GM19467 (cell line): ENCODE results near the gene DIP2C.
"Not testable (repeated sequence)": the region's sequence is repeated elsewhere in the genome, so short reads cannot be mapped to it uniquely, and the experiment has no call there.

Experiments used
- ATAC-seq: cut with Tn5 transposase; IDR thresholded peaks from one replicate; pipeline ENCODE4 v1.9.1; 2021; ENCODE audit warnings: mild to moderate bottlenecking, moderate library complexity; ENCODE audit not compliant: unreplicated experiment

DIP2C gene

DNA sequence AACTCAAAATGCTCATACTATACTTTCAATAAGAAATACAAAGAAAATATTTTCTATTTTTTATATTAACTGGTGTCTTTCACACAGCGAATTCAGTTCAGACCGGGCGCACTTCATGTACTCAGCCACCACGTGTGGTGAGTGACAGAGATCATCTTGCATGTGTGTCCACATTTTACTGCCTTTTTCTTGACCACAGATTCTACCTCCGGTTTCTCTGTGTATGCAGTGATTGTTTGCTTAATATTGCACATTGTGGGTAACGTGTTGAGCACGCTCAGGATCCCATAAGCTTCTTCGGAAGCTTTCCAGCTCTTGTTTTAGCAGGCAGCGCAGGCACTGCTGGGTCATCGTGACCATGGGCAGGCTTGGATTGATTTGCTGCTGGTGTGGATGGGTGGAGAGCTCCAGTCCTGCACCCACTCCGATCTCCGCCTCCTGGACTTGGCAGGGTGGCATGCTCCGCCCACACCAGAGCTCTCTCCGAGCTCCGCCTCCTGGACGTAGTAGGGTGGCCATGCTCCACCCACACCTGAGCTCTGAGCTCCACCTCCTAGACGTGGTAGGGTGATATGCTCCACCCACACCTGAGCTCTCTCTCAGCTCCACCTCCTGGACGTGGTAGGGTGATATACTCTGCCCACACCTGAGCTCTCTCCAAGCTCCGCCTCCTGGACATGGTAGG, 253.3 kb downstream of the DIP2C start:
- ATAC-seq: no peak

DNA sequence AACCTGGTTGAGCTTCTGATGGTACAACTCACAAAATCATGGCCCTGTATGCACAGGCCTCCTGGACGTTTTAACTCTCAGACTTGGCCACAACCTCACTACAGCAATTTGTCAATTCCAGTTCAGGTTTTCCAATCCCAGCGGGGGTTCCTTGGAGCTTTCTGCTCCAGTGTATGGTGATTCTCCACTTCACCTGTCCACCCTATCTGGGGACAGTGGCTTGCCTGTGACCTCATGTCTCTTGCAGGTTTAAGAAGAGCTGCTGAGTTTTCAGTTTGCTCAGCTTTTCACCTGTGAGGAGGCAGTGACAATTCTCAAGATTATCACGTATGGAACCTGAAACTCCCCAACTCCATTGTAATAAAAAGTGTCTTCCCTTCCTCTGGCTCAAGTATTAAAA, 254.1 kb downstream of the DIP2C start:
- ATAC-seq: no peak

DNA sequence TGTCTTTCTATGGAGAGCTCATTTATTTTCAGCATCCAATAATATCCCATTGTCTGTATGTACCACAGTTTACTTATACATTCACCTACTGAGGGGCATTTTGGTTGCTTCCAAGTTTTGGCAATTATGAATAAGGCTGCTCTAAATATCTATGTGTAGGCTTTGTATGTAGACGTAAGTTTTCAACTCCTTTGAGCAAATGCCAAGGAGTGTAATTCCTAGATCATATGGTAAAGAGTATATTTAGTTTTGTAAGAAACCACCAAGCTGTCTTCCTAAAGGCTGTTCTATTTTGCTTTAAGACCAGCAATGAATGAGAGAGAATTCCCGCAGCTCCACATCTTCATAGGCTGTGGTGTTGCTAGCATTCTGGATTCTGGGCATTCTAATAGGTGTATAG, 259.8 kb downstream of the DIP2C start:
- no peak for ATAC-seq

DNA sequence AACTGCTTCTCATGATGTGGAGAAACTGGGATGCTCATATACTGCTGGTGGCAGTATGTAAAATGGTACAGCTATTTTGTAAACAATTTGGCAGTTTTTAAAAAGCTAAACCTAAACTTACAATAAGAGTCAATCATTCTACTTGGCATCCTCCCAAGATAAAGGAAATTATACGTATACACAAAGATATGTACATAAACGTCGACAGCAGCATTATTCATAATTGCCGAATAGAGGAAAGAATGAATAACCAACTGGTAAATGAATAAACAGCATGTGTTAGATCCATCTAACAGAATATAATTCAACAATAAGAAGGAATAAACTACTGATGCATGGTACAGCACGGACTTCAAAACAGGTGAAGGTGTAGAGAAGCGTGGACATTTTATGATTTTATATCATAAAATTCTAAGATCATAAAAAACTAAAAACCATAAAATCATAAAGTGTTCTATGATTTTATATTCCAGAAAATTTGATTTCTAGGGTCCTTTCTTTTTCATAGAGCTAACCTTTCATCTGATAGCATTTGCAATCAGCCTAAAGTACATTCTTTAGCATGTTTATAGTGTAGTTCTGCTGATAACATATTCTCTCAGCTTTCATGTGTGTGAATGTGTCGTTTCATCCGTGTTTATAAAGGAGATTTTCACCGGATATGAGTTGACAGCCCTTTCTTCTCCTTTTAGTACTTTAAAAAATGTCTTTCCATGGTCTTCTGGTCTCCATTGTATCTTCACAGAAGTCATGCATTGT, 261.5 kb downstream of the DIP2C start:
- no peak for ATAC-seq

DNA sequence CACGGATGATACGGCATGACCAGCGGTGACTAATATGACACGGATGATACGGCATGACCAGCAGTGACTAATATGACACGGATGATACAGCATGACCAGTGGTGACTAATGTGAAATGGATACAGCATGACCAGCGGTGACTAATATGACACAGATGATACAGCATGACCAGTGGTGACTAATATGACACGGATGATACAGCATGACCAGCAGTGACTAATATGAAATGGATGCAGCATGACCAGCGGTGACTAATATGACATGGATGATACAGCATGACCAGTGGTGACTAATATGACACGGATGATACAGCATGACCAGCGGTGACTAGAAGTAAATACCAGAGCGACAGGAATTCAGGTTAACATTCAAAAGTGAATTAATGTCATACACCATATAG, 264.1 kb downstream of the DIP2C start:
- not testable (repeated sequence) for ATAC-seq

DNA sequence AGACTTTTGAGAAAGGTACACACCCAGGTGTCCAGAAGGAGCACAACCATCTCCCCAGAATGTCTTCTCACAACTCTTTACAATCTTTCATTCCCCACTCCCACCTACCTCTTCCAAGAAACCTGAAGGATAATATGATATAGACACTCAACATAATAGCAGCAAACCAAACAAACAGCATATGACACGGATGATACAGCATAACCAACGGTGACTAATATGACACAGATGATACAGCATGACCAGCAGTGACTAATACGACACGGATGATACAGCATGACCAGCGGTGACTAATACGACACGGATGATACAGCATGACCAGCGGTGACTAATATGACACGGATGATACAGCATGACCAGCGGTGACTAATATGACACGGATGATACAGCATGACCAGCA, 264.7 kb downstream of the DIP2C start:
- not testable (repeated sequence) for ATAC-seq

DNA sequence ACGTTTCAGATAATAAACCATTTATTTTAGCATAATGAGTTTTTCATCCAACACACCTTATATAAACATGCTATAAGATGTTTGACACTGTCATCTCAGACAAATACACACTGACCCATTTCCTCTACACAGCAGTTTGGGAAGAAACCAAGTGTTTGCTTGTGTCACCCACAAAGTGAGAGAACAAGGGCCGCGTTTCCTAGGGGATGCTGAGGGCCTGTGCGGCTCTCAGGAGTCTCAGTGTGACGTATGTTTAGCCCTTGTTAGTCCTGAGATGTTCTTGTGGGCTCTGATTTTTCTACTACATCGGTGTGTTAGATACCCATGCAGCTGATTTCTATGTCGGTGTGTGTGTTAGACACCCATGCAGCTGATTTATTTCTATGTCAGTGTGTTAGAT, 266.3 kb downstream of the DIP2C start:
- no peak for ATAC-seq

DNA sequence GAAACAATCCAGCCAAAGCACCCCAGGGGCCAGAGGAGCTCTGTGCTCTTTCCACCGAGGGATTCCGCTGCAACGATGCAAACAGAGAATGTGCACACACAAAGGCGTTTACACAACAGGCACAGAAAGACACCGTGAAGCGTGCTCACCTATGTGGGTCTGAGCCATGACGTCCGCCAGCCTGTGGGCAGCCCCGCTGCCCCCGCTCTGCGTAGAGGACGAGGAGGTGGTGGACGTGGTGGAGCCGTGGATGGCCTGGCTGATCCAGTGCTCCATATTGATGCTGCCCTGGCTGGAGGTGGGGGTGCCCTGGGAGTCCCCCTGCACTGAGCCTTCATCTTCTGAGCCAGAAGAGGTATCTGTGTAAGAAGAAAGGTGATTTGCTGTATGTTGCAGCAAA, 266.8 kb downstream of the DIP2C start:
- no peak for ATAC-seq

DNA sequence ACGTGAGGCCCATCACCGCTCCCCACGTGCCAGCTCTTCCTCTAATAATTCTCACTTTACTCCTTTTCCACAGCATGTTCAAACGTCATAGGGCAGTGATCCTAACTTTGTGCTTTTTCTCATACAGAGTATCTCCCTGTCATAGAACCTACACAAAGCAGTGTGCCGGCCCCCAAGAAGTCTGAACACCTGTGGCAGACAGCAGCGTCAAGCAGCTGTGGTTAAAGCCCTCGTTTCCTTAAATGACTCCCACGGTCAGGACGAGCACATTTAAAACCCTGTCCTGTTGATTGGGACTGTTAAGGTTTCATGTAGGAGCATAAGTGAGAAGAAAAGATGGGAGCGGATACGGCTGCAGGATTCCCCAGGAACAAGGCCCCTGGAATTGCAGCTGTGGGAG, 267.2 kb downstream of the DIP2C start:
- no peak for ATAC-seq

DNA sequence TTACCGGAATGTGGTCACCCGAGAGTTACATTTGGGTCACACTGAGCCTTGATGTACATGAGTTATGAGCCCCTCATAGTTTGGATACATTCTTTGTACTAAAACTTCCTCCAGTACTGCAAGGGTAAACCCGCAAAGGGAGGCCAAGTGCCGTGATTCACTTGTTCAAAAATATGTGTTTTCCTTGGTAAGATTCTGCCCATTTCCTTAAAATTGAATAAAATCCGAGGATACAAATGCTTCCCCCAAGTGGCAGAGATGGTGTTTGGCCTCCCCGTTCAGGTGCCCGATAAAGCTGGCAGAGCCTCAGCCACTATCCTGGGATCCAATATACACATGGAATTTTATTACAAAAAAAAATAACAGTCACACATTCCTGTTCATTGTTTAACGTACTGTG, 268.3 kb downstream of the DIP2C start:
- no peak for ATAC-seq

DNA sequence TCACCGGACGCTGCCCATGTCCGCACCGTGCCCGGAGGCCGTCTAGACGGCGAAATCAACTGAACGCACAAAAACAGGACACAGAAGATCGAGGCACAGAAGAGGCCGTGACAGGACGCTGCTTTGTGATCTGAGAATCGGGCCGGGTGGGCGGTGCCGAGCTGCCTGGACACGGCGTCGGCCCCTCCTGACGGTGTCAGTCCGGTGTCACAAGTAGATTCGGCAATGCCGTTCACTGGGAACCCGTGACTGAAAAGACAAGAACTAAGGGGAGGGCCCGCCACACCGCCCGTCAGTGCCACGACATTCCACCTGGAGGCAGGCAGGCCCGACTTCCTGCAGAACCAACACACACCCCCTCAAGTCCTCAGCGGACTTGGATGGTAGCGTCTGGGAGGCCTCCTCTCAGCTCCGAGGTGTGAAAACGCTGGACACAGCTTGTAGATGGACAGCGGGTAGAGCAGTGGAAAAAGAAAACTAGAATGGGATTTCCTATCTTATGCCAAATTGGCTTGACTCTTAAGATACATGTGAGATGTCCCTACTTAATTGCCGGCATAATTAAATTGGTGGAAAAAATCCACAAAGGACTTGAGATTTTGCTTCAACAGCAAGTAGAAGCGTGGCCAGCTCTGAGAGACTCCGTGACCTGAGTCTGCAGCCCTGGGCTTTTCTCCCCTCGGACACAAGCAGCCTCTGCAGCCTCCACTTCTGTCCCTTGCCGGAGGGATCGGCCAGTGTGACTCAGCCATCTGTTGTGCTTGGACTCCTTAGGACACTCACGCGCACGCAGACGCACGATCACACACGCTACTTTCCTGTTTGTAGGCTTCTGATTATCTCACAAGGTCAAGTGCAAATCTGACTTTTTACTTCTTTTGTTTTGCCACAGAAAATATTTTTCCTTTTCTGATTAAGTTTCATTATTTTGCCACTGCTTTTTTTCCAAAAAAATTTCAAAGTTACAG, 269.0 kb downstream of the DIP2C start:
- no peak for ATAC-seq

DNA sequence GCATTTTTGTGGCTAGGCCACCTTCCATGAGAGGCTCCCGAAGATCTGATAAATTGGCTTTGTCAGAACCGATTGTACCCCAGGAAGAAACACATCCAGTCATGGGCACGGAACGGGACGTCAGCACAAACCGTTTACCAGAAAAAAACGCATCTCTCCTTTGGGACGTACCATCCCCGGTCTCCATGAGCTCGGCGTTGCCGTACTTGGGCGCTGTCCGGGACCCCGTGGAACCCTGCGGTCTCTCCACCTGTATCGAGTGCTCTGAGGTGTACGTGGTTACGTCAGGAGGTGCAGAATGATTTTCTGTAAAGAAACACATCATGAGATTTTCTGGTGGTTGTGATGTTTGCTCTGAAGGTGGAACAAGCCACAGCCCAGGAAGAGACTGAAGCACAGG, 270.6 kb downstream of the DIP2C start:
- ATAC-seq: no peak

DNA sequence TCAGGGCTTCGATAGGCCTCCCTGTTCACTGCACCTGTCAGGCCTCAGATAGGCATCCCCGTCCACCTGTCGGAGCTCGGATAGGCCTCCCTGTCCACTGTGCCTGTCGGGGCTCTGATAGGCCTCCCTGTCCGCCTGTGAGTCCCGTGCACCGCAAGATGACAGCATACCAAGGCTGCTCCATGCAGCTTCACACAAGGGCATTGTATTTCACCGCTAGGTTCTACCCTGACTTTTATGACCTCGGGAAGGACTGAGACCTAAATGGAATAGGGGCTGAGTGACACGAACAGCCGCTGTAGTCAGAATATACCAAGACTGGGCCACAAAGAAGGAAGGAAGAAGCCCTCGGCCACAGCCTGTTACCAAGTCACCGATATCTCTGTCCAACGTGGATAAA, 271.2 kb downstream of the DIP2C start:
- no peak for ATAC-seq

DNA sequence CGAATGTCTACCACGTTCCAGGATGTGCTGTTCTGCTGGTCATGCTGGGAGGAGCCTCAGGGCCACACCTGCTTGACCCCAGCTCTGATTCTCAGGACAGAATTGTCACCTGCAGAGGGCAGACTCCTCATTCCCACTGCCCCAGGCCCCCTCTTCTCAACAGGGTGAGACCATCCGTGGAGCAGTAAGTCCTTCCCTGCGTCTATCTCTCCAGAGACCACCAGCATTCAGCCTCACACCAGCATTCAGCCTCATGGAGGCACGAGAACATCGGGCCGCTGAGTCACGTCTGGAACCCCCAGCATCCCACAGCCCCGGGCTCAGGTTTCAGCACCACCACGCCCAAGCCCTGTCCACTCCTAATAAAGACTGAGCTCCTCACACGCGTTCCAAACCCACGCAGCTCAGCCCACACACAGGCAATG, 273.4 kb downstream of the DIP2C start:
- ATAC-seq: no peak

DNA sequence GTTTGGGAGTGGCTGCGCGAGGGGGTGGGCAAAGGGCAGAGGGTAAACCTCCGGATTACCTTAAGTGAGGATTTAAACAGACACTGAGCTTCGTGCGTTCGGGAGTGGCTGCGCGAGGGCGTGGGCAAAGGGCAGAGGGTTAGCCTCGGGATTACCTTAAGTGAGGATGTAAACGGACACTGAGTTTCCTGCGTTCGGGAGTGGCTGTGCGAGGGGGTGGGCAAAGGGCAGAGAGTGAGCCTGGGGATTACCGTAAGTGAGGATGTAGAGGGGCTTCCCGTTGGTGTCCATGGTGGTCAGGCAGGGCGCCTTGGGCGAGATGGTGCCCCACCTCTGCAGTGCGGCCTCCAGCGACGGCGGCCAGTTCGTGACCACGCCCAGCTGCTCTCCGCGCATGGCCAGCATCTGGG, 275.8 kb downstream of the DIP2C start:
- no peak for ATAC-seq

DNA sequence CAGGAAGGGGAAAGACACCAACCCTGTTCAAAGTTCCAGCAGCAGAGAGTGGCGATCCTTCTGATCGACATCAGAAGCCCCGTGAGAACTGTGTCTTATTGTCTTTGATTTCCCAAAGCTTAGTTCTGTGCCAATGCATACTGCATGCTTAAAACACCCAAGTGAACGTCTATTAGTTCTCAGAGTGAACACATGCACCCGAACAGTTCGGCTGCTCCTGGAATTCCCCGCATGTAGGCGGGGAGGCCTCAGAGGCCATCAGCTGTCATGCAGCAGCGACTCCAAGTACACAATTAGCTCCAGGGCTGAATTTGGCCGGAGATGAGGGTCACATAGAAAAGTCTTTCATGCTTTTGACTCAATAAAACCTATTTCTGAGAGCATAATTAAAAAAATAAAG, 277.4 kb downstream of the DIP2C start:
- ATAC-seq: no peak

DNA sequence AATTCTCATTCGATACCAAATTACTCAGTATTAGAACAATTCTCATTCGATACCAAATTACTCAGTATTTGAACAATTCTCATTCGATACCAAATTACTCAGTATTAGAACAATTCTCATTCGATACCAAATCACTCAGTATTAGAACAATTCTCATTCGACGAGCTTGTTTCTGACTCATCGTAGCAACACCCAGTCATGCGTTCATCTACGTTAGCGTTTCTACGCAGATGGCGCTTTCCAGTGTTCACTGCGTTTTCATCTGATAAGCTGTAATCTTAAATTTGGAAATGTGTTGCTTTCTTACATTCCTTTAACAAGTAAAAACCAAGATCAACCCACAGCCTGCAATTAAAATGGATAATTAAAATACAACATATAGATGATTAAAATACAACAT, 277.9 kb downstream of the DIP2C start:
- ATAC-seq: no peak

DNA sequence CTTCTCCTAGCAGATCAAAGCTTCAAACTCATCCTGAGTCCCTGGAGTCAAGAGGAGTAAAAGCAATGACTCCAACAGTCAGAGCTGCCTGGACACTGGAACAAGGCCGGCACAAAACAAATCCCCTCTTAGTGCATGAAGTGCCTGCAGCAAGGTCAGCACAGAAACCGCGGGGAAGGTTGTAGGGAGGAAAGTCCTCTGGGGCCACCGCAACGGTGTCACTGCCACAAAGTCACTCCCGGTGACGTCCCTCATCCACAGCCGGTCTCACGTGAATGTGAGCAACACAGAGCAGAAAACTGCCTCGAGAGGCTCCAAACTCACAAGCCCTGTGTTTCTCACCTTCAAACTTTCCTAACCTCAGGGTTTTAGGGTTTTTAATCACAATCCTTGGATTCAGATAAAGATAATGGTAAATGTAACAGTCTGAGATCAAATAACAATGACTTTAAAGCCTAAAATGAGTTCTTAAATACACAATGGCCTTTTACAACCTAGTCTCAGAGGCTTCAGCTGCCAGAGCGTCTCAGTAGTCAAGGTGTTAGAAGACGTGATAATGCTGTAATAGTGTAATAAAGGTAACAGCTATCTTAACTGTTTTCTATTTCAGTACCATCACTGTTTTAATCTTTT, 279.9 kb downstream of the DIP2C start:
- ATAC-seq: no peak

DNA sequence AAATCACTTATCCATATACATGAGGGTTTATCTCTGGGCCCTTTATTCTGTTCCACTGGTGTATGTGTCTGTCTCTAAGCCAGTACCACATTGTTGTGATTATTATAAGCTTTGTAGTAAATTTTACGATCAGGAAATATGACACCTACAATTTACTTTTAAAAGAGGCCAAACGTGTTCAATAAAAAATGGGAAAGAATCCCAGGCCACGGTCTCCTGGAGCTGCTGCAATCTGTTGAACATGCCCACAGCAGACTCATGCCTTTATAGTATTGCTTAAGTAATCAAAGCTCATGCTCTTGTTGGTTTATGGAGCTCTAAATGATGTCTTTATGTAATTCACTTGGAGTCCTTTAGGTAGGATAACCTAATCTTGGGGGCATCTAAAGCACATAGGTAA, 281.2 kb downstream of the DIP2C start:
- no peak for ATAC-seq

DNA sequence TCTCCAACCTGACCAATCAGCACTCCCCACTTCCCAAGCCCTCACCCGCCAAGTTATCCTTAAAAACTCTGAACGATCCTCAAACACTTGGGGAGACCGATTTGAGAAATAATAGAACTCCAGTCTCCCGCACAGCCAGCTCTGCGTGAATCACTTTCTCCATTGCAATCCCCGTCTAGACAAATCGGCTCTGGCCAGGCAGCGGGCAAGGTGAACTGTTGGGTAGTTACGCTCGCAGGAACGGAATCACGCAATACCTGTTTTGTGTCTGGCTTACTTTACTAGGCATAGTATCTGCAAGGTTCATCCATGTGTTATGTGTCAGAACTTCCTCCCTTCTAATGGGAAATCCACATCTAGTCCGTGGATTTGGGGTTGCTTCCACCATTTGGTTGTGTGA, 282.5 kb downstream of the DIP2C start:
- no peak for ATAC-seq

DNA sequence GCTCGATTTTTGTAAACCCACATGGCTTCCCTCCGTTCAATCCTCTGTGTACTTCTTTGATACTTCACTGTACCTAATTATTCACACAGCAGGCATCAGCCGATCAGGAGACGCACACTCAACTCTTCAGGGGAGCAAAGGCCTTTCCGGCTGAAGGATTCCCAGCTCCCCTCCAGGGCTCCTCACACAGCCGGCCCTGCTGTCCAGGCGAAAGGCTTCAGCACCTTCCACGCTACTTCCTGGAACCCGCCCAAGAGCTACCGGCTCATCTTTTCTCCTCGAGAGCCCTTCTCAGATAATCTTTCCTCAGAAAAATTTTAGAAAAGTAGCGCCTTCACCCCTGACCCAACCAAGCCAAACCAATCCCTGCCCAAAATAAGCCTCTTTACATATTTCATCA, 283.8 kb downstream of the DIP2C start:
- ATAC-seq: no peak
